Lower lobe of right lung (tissue), 2 donors: ENCODE measurements around the gene PDSS2. TPM values are rescaled to one million over a fixed set of nuclear protein-coding genes. Genes with fewer than 3 reads are reported as not detected.

Experiments
- ATAC-seq, 2 donors: fragments of 200-7000 bp; cut with Tn5 transposase; one replicate each; pipeline ENCODE4 v1.9.1; 2020 to 2022; ENCODE audit warnings: mild to moderate bottlenecking in 2 of 2, moderate library complexity in 2 of 2
- DNase-seq: peaks from one replicate; pipeline ENCODE4 v3.0.0-alpha.2; 2020
- H3K27ac ChIP-seq: fragments of 200-600 bp; one replicate; pipeline ENCODE4 v1.8.0; 2022
- H3K27me3 ChIP-seq: fragments of 200-600 bp; one replicate; pipeline ENCODE4 v1.8.0; 2022; ENCODE audit warnings: low read depth
- H3K36me3 ChIP-seq: fragments of 200-600 bp; one replicate; pipeline ENCODE4 v1.8.0; 2022; ENCODE audit warnings: mild to moderate bottlenecking
- H3K4me1 ChIP-seq: fragments of 200-600 bp; one replicate; pipeline ENCODE4 v1.8.0; 2022
- H3K4me3 ChIP-seq: fragments of 200-600 bp; one replicate; pipeline ENCODE4 v1.8.0; 2022; ENCODE audit warnings: mild to moderate bottlenecking
- H3K9me3 ChIP-seq: fragments of 200-600 bp; one replicate; pipeline ENCODE4 v1.8.0; 2022
- CTCF ChIP-seq: fragments of 200-600 bp; IDR thresholded peaks from one replicate; pipeline ENCODE4 v1.8.0; 2022; ENCODE audit warnings: antibody characterized with exemption, mild to moderate bottlenecking
- intact Hi-C: fragments of 100-400 bp; cut with DNase I; formaldehyde crosslinking; loops from one replicate; pipeline ENCODE4 v1.11.0; 2022
- total RNA-seq: library from RNA; stranded (reverse); fragmentation: NEBNext Ultra II Directional; extraction: Animal tissue kit (Norgen Biotek cat#: 25700); gene quantifications from one replicate; pipeline ENCODE4 v1.2.1, GENCODE V29; 2021
- donor health status: DM: no; HTN: yes; CAD: no; lungs with severe emphysema.

PDSS2 gene
- total RNA-seq, 1 donor from 2014 or later = 14.9 TPM

GRCh38 chr6:107275330-107275865, 184.0 kb downstream of the PDSS2 start:
- Histone ChIP-seq H3K4me3 (no peak overlapping the region), H3K36me3 (peaks cover 4% of the 10 kb centered on the region), H3K27ac (no peak overlapping the region), H3K27me3 (no peaks in the 10 kb centered on the region), H3K9me3 (no peaks in the 10 kb centered on the region), H3K4me1 (no peaks in the 10 kb centered on the region)
- ATAC-seq (peak in 1 of 2 donors; percentile 9), DNase-seq (no peak)
- TF ChIP-seq CTCF = no peak
- intact Hi-C loops = no loop called here

- no peak for TF ChIP-seq CTCF
- Histone ChIP-seq H3K9me3 (no peaks in the 10 kb centered on the region), H3K27me3 (no peaks in the 10 kb centered on the region), H3K27ac (no peak overlapping the region), H3K36me3 (peaks cover 4% of the 10 kb centered on the region), H3K4me1 (no peaks in the 10 kb centered on the region), H3K4me3 (no peak overlapping the region)
- no peak for DNase-seq
- intact Hi-C loops = no loop called here
- ATAC-seq = no peak
Measured at GRCh38 chr6:107274288-107274687, 185.1 kb downstream of the PDSS2 start.

GRCh38 chr6:107272246-107272645, 187.1 kb downstream of the PDSS2 start:
- DNase-seq (no peak), ATAC-seq (no peak)
- no peak for TF ChIP-seq CTCF
- H3K27ac ChIP-seq = no peak overlapping the region
- no peaks in the 10 kb centered on the region for H3K9me3 ChIP-seq
- peaks cover 4% of the 10 kb centered on the region for H3K36me3 ChIP-seq
- intact Hi-C loops = no loop called here
- H3K27me3 ChIP-seq = no peaks in the 10 kb centered on the region
- H3K4me1 ChIP-seq = no peaks in the 10 kb centered on the region
- no peak overlapping the region for H3K4me3 ChIP-seq

GRCh38 chr6:107271208-107271790, 188.1 kb downstream of the PDSS2 start:
- Histone ChIP-seq H3K9me3 (no peaks in the 10 kb centered on the region), H3K27me3 (no peaks in the 10 kb centered on the region), H3K4me3 (no peak overlapping the region), H3K36me3 (peaks cover 4% of the 10 kb centered on the region), H3K4me1 (no peaks in the 10 kb centered on the region), H3K27ac (no peak overlapping the region)
- DNase-seq = no peak
- intact Hi-C loops = no loop called here
- no peak for ATAC-seq
- no peak for TF ChIP-seq CTCF

GRCh38 chr6:107267634-107268033, 191.7 kb downstream of the PDSS2 start:
- H3K27me3 ChIP-seq = no peaks in the 10 kb centered on the region
- H3K4me3 ChIP-seq = no peak overlapping the region
- intact Hi-C loops = no loop called here
- H3K9me3 ChIP-seq = no peaks in the 10 kb centered on the region
- ATAC-seq (no peak), DNase-seq (no peak)
- no peaks in the 10 kb centered on the region for H3K36me3 ChIP-seq
- H3K4me1 ChIP-seq = no peaks in the 10 kb centered on the region
- no peak for TF ChIP-seq CTCF
- H3K27ac ChIP-seq = no peak overlapping the region
